Activated T-helper 9 cell treated with anti-CD3 and anti-CD28 coated beads, Interleukin-2, amount 50 U/mL, for 16 hours (primary cell): ENCODE results near the gene SNAP47.

Experiments used
- DNase-seq: peaks from one replicate; pipeline ENCODE4 v3.0.0-alpha.2; 2020; ENCODE audit warnings: low read depth

Gene SNAP47

DNA sequence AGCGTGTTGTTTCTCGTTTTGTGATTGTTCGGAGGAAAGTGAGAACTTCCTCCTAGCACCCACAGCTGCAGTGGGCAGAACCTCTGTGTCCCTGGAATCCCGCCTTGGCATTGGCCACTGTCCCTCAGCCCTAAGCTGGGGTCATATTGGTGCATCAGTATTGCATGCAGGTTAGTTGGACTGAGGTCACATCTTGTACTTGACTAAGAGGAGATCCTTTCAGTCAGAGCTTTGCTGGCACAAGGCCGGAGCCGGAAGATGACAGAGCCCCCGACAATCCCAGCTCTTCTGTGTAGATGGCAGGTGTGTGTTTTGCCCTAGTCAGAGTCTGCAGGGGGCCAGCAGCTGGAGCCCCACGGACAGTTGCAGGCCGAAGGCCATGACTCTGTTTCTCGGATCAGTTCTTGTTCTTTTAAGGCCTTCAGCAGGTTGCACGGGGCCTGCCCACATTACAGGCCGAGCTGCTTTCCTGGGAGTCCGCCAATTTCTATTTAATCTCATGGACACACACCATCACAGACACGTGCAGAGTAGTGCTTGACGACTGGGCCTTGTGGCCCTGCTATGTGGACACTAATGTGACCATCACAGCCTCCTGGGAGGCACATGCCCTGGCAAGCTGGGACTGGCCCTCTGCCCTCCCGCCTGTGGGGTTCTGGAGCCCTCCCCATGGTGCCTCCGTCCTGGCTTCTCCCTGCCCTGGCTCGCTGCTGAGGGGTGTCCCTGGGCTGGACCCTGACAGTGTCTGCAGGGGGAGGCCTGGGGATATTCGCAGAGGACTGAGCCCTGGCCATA lies 14.9 kb downstream of the SNAP47 start:
- DNase-seq, result no peak

- no peak for DNase-seq
Observed at GRCh38 chr1:227753999-227754711, 18.9 kb downstream of the SNAP47 start.

GRCh38 chr1:227754958-227755357 lies 19.7 kb downstream of the SNAP47 start:
- no peak for DNase-seq

DNA sequence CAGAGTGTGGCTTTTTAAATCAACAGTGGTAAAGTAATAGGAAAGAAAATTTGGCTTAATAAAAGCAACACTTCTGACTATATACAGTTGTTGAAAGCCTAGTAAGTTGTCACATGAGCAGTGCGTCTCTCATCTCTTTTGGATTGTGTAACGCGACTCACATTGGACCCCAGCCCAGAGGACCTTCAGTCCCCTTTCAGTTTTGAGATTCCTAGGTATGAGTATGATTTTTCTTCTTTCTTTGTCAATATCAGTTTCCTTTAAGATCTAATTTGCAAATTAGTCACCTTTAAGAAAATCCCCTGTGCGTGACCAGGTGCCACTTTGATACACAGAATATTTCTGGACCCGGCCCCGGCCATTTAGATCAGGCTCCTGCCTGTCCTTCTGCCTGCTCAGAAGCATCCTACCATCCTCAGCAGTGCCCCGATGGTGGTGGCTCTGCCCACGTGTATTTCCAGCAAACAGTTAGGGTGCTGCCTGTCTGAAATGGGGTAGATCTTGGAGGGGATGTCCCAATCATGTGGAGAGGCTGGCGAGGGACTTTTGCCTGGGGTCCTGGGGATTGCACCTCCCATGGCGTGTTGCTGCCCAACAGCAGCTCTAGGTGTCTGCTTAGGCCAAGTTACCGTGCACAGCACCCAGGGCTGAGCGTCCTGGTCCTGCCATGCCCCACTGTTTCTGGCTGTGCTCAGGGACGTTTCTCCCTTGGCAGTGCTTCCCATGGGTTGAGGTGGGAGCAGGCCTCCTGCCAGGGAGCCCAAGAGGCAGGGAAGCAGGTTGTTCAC lies 21.1 kb downstream of the SNAP47 start:
- no peak for DNase-seq

- DNase-seq, result no peak
Observed at GRCh38 chr1:227757781-227758180, 22.5 kb downstream of the SNAP47 start.

- no peak for DNase-seq
Observed at GRCh38 chr1:227758366-227758765, 23.1 kb downstream of the SNAP47 start.

- no peak for DNase-seq
Observed at GRCh38 chr1:227759341-227760300, 24.4 kb downstream of the SNAP47 start.

- DNase-seq, result no peak
Observed at GRCh38 chr1:227760377-227760776, 25.1 kb downstream of the SNAP47 start.

- DNase-seq, result no peak
Observed at GRCh38 chr1:227761621-227762230, 26.5 kb downstream of the SNAP47 start.

- DNase-seq, result peak; percentile 75
Observed at GRCh38 chr1:227762231-227762911, 27.1 kb downstream of the SNAP47 start.

GRCh38 chr1:227763246-227764018 lies 28.2 kb downstream of the SNAP47 start:
- DNase-seq, result no peak

DNA sequence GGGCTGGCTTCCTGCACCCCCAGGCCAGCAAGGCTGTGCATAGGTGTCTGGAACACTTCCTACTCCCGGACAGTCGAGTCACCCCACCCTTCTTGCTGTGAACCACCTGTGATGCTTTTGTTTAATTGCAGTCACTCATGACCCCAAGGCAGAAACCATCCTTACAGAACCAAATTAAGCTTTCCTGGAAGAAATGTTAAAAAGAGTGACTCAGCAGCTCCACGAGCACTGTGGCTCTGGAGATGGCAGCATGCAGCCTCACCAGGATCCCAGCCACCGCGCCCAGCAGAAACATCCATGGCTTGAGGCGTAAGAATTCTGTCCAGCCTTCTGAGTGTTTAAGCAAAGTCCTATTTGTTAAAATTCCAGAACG lies 28.8 kb downstream of the SNAP47 start:
- no peak for DNase-seq

DNA sequence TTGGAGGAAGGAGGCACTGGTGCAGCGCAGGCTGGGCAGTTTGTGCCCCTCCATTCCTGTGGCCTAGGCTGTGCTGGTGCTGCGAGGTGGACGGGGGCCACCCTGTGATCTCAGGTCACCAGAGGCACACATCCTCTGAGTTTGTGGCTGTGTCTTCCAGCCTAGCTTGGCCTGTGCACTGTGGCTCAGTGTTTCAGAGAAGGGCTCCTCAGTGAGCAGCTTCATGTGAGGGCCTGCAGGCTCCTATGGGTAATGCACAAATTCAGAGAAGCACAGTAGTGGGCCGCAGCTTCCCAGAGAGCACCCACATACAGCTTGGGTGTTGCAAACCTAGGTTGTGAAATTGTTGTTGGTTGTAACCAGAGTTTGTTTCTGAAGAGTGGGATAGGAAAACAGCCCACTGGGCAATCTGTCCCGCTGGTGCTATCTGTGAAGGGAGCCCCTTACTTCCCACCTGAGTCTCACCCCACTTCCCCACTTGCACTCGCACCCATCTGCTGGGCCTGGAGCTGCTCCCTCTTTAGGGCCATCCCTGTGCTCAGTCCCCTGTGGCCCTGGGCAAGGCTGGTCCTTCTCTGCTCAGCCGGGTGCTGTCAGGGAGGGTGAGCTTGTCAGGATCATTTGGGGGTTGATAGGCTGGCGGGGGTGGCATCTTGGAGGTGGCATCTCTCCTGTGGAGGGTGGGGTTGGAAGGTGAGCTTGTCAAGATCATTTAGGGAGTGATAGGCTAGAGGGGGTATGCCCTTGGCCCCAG lies 30.2 kb downstream of the SNAP47 start:
- DNase-seq, result no peak

DNA sequence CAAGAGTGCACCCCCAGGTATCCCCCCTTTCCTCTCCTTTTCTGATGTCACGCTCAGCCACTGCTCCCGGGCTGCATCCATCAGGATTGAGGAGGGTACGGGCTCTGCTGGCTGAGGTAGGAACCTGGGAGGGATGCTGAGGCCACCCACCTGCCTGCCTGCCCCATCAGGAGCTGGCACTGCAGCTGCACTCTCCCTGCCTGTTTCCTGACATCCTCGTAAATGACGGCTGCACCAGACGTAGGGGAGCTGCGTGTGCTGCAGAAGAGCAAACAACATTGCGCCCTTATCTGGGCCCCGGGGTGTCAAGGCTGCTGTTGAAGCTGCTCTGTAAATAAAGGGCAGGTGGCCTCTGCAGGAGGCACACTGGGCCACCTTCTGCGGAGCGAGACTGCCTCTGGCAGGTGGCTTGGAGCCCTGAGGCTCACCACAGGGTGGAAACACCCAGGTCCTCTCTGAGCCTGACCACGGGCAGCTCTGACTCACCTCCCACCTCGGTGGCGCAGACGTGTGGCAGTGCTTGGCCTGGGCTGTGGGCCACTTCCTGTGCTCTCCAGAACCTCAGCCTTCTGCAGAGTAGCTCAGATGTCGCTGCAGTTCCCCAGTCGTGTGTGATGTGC lies 30.9 kb downstream of the SNAP47 start:
- peak; percentile 50 for DNase-seq

DNA sequence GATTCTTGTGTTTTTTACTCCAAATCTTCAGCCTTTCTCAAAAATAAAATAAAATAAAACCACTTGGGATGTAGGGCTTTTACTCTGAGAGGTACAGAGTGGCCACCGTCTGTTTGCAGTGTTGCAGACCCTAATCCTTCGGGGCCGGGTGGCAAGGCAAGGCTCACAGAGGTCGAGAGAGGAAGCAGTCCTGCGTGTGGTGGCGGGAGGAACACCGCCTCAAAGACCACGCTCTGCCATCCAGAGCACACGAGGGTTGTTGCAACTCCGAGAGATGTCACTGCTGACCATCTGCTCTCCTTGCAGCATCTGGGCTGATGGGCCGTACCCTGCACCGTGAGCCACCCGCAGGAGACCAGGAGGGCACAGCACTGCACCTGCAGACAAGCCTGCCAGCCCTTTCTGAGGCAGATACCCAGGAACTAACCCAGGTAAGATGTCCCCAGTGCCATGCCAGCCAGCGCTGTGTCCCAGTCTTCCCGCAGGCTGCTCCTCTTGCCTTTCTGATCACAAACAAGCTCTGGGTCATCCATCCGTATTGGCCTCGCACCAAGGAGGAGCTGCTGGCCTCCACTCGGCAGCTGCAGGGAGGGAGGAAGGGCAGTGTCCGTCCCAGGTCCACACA lies 31.5 kb downstream of the SNAP47 start:
- DNase-seq, result no peak

- no peak for DNase-seq
Observed at GRCh38 chr1:227767401-227768124, 32.3 kb downstream of the SNAP47 start.

DNA sequence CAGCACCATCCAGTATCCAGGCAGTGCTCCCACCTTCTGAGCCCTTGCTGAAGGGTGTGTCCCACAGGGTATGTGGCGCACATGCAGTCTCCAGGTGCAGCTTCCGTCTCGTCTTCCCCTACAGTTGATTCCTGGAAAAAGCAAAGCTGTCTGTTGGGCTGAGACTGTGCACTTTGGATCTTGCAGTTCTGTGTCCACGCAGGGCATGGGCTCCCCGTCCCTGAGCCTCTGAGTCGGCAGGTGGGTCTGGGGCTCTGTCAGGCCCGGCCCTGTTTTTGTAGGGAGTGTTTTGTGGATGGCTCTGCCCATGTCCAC lies 32.8 kb downstream of the SNAP47 start:
- no peak for DNase-seq

DNA sequence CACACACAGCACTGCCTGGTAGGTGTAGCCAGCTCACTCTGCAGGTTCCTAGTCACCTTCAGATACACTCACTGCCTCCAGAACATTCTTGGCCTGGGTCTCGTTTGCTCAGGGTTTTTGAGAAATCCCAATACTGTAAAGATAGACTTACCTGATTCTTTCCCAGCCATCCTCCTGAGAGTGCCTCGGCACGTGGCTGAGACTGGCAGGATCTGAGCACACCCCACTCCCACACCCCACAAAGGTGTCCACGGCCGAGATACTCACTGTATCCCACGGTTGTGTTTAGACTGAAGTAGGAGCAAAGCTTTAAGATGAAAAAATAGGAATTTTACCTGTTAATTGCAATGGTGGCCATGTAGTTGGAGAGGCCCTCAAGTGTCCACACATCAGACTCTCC lies 33.4 kb downstream of the SNAP47 start:
- no peak for DNase-seq
